Body of pancreas (tissue), 4 donors: ENCODE data around the gene C12orf75. TPM values are rescaled to one million over a fixed set of nuclear protein-coding genes. Genes with fewer than 3 reads are reported as not detected.

ENCODE experiments used
- ATAC-seq: fragments of 150-250 bp; one replicate; pipeline ENCODE4 v1.9.1; 2016
- DNase-seq, 4 donors: peaks; one replicate each; pipeline ENCODE4 v3.0.0-alpha.2; 2019
- H3K27ac ChIP-seq, 4 donors: fragments of 200-600 bp; sonication (generic); 1 replicate in 3 of 4; 2 replicates in 1 of 4; pipeline versions ENCODE4 v1.5.1 to v1.6.1; 2016 to 2019; ENCODE audit warnings: mild to moderate bottlenecking in 1 of 4, mixed read lengths in 1 of 4, moderate library complexity in 1 of 4
- H3K27me3 ChIP-seq, 2 donors: fragments of 200-600 bp; sonication (generic); one replicate each; pipeline ENCODE4 v1.6.0; 2016; ENCODE audit warnings: mild to moderate bottlenecking in 1 of 2
- H3K36me3 ChIP-seq, 2 donors: fragments of 200-600 bp; sonication (generic); replicated peaks in 1 of 2; 2 replicates each; pipeline ENCODE4 v1.5.1; 2016; ENCODE audit warnings: low read depth in 2 of 2; ENCODE audit not compliant: insufficient read depth in 1 of 2
- H3K4me1 ChIP-seq: fragments of 200-600 bp; sonication (generic); one replicate; pipeline ENCODE4 v1.6.0; 2016
- H3K4me3 ChIP-seq, 2 donors: fragments of 200-600 bp; sonication (generic); 1 replicate in 1 of 2; 2 replicates in 1 of 2; pipeline ENCODE4 v1.5.1; 2016 to 2019
- H3K9me3 ChIP-seq, 3 donors: fragments of 200-600 bp; sonication (generic); 1 replicate in 2 of 3; 2 replicates in 1 of 3; pipeline ENCODE4 v1.5.1; 2016
- CTCF ChIP-seq, 7 experiments: fragments of 450-650 bp in 4 of 7; fragments of 200-600 bp in 3 of 7; sonication (generic) in 3 of 7; IDR thresholded peaks; one replicate each; pipeline ENCODE4 v1.5.1; 2016 to 2019; ENCODE audit warnings: antibody characterized with exemption in 7 of 7
- POLR2A ChIP-seq, 3 donors: fragments of 450-650 bp; IDR thresholded peaks; one replicate each; pipeline ENCODE4 v1.6.1; 2016; ENCODE audit warnings: antibody characterized with exemption in 3 of 3, mild to moderate bottlenecking in 2 of 3
- WGBS, 2 donors: methylation state at CpG; one replicate each; pipeline ENCODE4 v1.1.5; 2017; 5-methylcytosine and 5-hydroxymethylcytosine counted together
- intact Hi-C: fragments of 100-400 bp; cut with DNase I; formaldehyde crosslinking; loops from one replicate; pipeline ENCODE4 v1.15.1; 2023
- total RNA-seq, 2 donors: library from RNA; depleted of rRNA; stranded (reverse); fragments of >200 nt; gene quantifications; one replicate each; pipeline ENCODE4 v1.1.0, GENCODE V29; 2016

Gene C12orf75
- total RNA-seq, 2 donors from 2014 or later: 39.2 to 57.6 TPM

- Histone ChIP-seq H3K4me1 (peaks cover 6% of the 10 kb centered on the region), H3K4me3 (no peak overlapping the region), H3K36me3 (no peaks in the 10 kb centered on the region), H3K27me3 (no peaks in the 10 kb centered on the region), H3K9me3 (no peaks in the 10 kb centered on the region), H3K27ac (no peak overlapping the region)
- WGBS, 2 donors: 94 to 96% methylated on average over 3 of the region's 3 CpGs
- intact Hi-C loops: loop anchor here (10.0 kb wide), 2 partner anchors 192 to 1182 kb away; no protein-coding TSS in a partner anchor
- DNase-seq: no peak
- no peak for ATAC-seq
- TF ChIP-seq CTCF (IDR thresholded peaks at IDR 0.05) (no peak), POLR2A (IDR thresholded peaks at IDR 0.05) (no peak)
These were observed 55.9 kb downstream of the C12orf75 start for GRCh38 chr12:105386431-105386830.

- DNase-seq (no peak), ATAC-seq (no peak)
- H3K36me3 ChIP-seq: no peaks in the 10 kb centered on the region
- H3K9me3 ChIP-seq: no peaks in the 10 kb centered on the region
- TF ChIP-seq CTCF (IDR thresholded peaks at IDR 0.05): no peak
- no peak for TF ChIP-seq POLR2A (IDR thresholded peaks at IDR 0.05)
- H3K4me3 ChIP-seq: no peak overlapping the region
- intact Hi-C loops: no loop called here
- no peaks in the 10 kb centered on the region for H3K27me3 ChIP-seq
- H3K27ac ChIP-seq: no peak overlapping the region
- WGBS, 2 donors: 87 to 88% methylated on average over 1 of the region's 1 CpG
- no peaks in the 10 kb centered on the region for H3K4me1 ChIP-seq
These were observed 60.7 kb downstream of the C12orf75 start for GRCh38 chr12:105391231-105391630.

- no peak for ATAC-seq
- no peak overlapping the region for H3K27ac ChIP-seq
- peaks cover 10% of the 10 kb centered on the region for H3K4me1 ChIP-seq
- 43 to 50% methylated on average over 4 of the region's 4 CpGs for WGBS, 2 donors
- intact Hi-C loops: no loop called here
- H3K4me3 ChIP-seq: no peak overlapping the region
- no peaks in the 10 kb centered on the region for H3K36me3 ChIP-seq
- TF ChIP-seq CTCF (IDR thresholded peaks at IDR 0.05): no peak
- TF ChIP-seq POLR2A (IDR thresholded peaks at IDR 0.05): no peak
- DNase-seq: no peak
- H3K27me3 ChIP-seq: no peaks in the 10 kb centered on the region
- no peaks in the 10 kb centered on the region for H3K9me3 ChIP-seq
These were observed 63.1 kb downstream of the C12orf75 start for GRCh38 chr12:105393587-105393986.

- 96 to 97% methylated on average over 1 of the region's 1 CpG for WGBS, 2 donors
These were observed 65.5 kb downstream of the C12orf75 start for GRCh38 chr12:105396024-105396423.

More at GRCh38 chr12:105396024-105396423, 65.5 kb downstream of the C12orf75 start:
- TF ChIP-seq CTCF (IDR thresholded peaks at IDR 0.05) (no peak), POLR2A (IDR thresholded peaks at IDR 0.05) (no peak)
- Histone ChIP-seq H3K27me3 (no peaks in the 10 kb centered on the region), H3K4me1 (peaks cover 10% of the 10 kb centered on the region), H3K27ac (no peak overlapping the region), H3K9me3 (no peaks in the 10 kb centered on the region), H3K4me3 (no peak overlapping the region), H3K36me3 (no peaks in the 10 kb centered on the region)
- DNase-seq: no peak
- intact Hi-C loops: no loop called here
- ATAC-seq: no peak
